Limb (tissue), 2 donors: ENCODE data around the gene ANKRD66.
"Not testable (repeated sequence)": the region's sequence is repeated elsewhere in the genome, so short reads cannot be mapped to it uniquely, and the experiment has no call there.

ENCODE experiments used
- DNase-seq, 2 donors: peaks; one replicate each; pipeline ENCODE4 v3.0.0-alpha.2; 2016; ENCODE audit errors: extremely low spot score in 2 of 2

Gene ANKRD66

GRCh38 chr6:46746696-46747095 lies at the start of gene ANKRD66:
Gene ANKRD66, plus strand, starts transcription at chr6:46746933. Its CDS starts 5,016 bp downstream, at chr6:46751949.
- DNase-seq, result no peak

- no peak for DNase-seq
Measured at GRCh38 chr6:46699970-46700369, 46.8 kb upstream of the ANKRD66 start.

- peak in 1 of 2 donors; percentile 15 for DNase-seq
Measured at GRCh38 chr6:46704562-46704961, 42.2 kb upstream of the ANKRD66 start.

- DNase-seq, result no peak
Measured at GRCh38 chr6:46706464-46706863, 40.3 kb upstream of the ANKRD66 start.

GRCh38 chr6:46711491-46711890 lies 35.2 kb upstream of the ANKRD66 start:
- DNase-seq, result no peak

- no peak for DNase-seq
Measured at GRCh38 chr6:46715141-46715540, 31.6 kb upstream of the ANKRD66 start.

- no peak for DNase-seq
Measured at GRCh38 chr6:46719099-46719498, 27.6 kb upstream of the ANKRD66 start.

GRCh38 chr6:46720401-46720800 lies 26.3 kb upstream of the ANKRD66 start:
- DNase-seq, result no peak

- DNase-seq, result no peak
Measured at GRCh38 chr6:46729787-46730326, 16.9 kb upstream of the ANKRD66 start.

GRCh38 chr6:46730921-46731461 lies 15.7 kb upstream of the ANKRD66 start:
- DNase-seq, result no peak

- DNase-seq, result no peak
Measured at GRCh38 chr6:46733341-46733801, 13.4 kb upstream of the ANKRD66 start.

- peak in 1 of 2 donors; percentile 70 for DNase-seq
Measured at GRCh38 chr6:46734867-46735719, 11.6 kb upstream of the ANKRD66 start, which contains the start of gene PLA2G7. Gene PLA2G7, minus strand, starts transcription at chr6:46735375. Its CDS starts 12,484 bp downstream, at chr6:46722891.

GRCh38 chr6:46735720-46736031 lies 11.1 kb upstream of the ANKRD66 start:
- DNase-seq, result no peak

- DNase-seq, result no peak
Measured at GRCh38 chr6:46736906-46737305, 9.8 kb upstream of the ANKRD66 start.

GRCh38 chr6:46741482-46741881 lies 5.3 kb upstream of the ANKRD66 start:
- DNase-seq, result no peak

GRCh38 chr6:46741910-46742309 lies 4.8 kb upstream of the ANKRD66 start:
- no peak for DNase-seq

GRCh38 chr6:46743425-46744158 lies 3.1 kb upstream of the ANKRD66 start:
- no peak for DNase-seq

- DNase-seq, result not testable (repeated sequence)
Measured at GRCh38 chr6:46744159-46744725, 2.5 kb upstream of the ANKRD66 start.

- no peak for DNase-seq
Measured at GRCh38 chr6:46745973-46746372, 760 bp upstream of the ANKRD66 start.

- DNase-seq, result no peak
Measured at GRCh38 chr6:46748940-46749503, 2.3 kb downstream of the ANKRD66 start.

- DNase-seq, result no peak
Measured at GRCh38 chr6:46749731-46750130, 3.0 kb downstream of the ANKRD66 start.
